Thyroid gland (tissue), 4 donors: ENCODE results near the gene RTN4.

ENCODE experiments used
- POLR2A ChIP-seq, 2 donors: fragments of 450-650 bp; IDR thresholded peaks; one replicate each; pipeline ENCODE4 v1.6.1; 2017; ENCODE audit warnings: antibody characterized with exemption in 2 of 2, mild to moderate bottlenecking in 2 of 2, moderate library complexity in 1 of 2
- TF ChIP-seq, protein P1 (sequence below), 6 experiments: fragments of 200-600 bp in 3 of 6; fragments of 450-650 bp in 3 of 6; sonication (generic) in 3 of 6; IDR thresholded peaks; one replicate each; pipeline ENCODE4 v1.5.1; 2016 to 2019; ENCODE audit warnings: antibody characterized with exemption in 6 of 6, mild to moderate bottlenecking in 2 of 6, inconsistent platforms in 1 of 6, moderate library complexity in 1 of 6

- TF ChIP-seq, protein P1, sequence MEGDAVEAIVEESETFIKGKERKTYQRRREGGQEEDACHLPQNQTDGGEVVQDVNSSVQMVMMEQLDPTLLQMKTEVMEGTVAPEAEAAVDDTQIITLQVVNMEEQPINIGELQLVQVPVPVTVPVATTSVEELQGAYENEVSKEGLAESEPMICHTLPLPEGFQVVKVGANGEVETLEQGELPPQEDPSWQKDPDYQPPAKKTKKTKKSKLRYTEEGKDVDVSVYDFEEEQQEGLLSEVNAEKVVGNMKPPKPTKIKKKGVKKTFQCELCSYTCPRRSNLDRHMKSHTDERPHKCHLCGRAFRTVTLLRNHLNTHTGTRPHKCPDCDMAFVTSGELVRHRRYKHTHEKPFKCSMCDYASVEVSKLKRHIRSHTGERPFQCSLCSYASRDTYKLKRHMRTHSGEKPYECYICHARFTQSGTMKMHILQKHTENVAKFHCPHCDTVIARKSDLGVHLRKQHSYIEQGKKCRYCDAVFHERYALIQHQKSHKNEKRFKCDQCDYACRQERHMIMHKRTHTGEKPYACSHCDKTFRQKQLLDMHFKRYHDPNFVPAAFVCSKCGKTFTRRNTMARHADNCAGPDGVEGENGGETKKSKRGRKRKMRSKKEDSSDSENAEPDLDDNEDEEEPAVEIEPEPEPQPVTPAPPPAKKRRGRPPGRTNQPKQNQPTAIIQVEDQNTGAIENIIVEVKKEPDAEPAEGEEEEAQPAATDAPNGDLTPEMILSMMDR (IDR thresholded peaks at IDR 0.05), result no peak
- TF ChIP-seq POLR2A (IDR thresholded peaks at IDR 0.05), result no peak
Observed at GRCh38 chr2:54928719-54929118, 121.5 kb downstream of the RTN4 start.
